NAMALWA (cell line): Measurements from ENCODE around the gene TENT5C.
A peak's percentile ranks its signal among the peaks of the same experiment; 100 is the strongest.

Experiments used
- DNase-seq: peaks from one replicate; pipeline ENCODE4 v3.0.0-alpha.2; 2015; ENCODE audit warnings: low spot score

TENT5C gene

GRCh38 chr1:117657949-117658660 lies 52.3 kb downstream of the TENT5C start:
- DNase-seq: no peak

GRCh38 chr1:117658676-117659075 lies 52.8 kb downstream of the TENT5C start:
- DNase-seq: no peak

- DNase-seq: no peak
These were observed 53.9 kb downstream of the TENT5C start for GRCh38 chr1:117659550-117660270.

GRCh38 chr1:117660271-117660965 lies 54.6 kb downstream of the TENT5C start:
- DNase-seq: no peak

- no peak for DNase-seq
These were observed 55.2 kb downstream of the TENT5C start for GRCh38 chr1:117661027-117661426.

- DNase-seq: no peak
These were observed 56.8 kb downstream of the TENT5C start for GRCh38 chr1:117662667-117663066.

- DNase-seq: no peak
These were observed 57.5 kb downstream of the TENT5C start for GRCh38 chr1:117663156-117663902.

GRCh38 chr1:117664314-117664713 lies 58.5 kb downstream of the TENT5C start:
- peak; percentile 45 for DNase-seq

- no peak for DNase-seq
These were observed 59.9 kb downstream of the TENT5C start for GRCh38 chr1:117665556-117666270.

GRCh38 chr1:117669572-117669971 lies 63.7 kb downstream of the TENT5C start:
- no peak for DNase-seq

GRCh38 chr1:117670976-117671780 lies 65.3 kb downstream of the TENT5C start:
- DNase-seq: no peak

- no peak for DNase-seq
These were observed 66.1 kb downstream of the TENT5C start for GRCh38 chr1:117671781-117672501.

- DNase-seq: no peak
These were observed 66.9 kb downstream of the TENT5C start for GRCh38 chr1:117672756-117673155.

- DNase-seq: no peak
These were observed 67.6 kb downstream of the TENT5C start for GRCh38 chr1:117673405-117673804.

GRCh38 chr1:117674521-117675400 lies 68.9 kb downstream of the TENT5C start:
- peak; percentile 43 for DNase-seq

- no peak for DNase-seq
These were observed 70.1 kb downstream of the TENT5C start for GRCh38 chr1:117675907-117676430.

- no peak for DNase-seq
These were observed 70.8 kb downstream of the TENT5C start for GRCh38 chr1:117676615-117677130.
